ENCODE data around the gene CCDC12. TPM values are rescaled to one million over a fixed set of nuclear protein-coding genes. Genes with fewer than 3 reads are reported as not detected.
A peak's percentile ranks its signal among the peaks of the same experiment; 100 is the strongest.

The CCDC12 gene
- total RNA-seq, 1 donor from 2014 or later = 72.0 TPM

GRCh38 chr3:46957092-46957820 is 19.3 kb downstream of the CCDC12 start:
- DNase-seq (ENCODE audit: low spot score) = no peak

GRCh38 chr3:46955801-46956259 is 20.7 kb downstream of the CCDC12 start:
- DNase-seq (ENCODE audit: low spot score) = no peak

GRCh38 chr3:46955157-46955556 is 21.4 kb downstream of the CCDC12 start:
- DNase-seq (ENCODE audit: low spot score) = no peak

- DNase-seq (ENCODE audit: low spot score) = no peak
These were observed 22.4 kb downstream of the CCDC12 start for GRCh38 chr3:46954178-46954577.

- no peak for DNase-seq (ENCODE audit: low spot score)
These were observed 23.1 kb downstream of the CCDC12 start for GRCh38 chr3:46953234-46954010.

- DNase-seq (ENCODE audit: low spot score) = no peak
These were observed 23.7 kb downstream of the CCDC12 start for GRCh38 chr3:46952813-46953212.

- no peak for DNase-seq (ENCODE audit: low spot score)
These were observed 25.8 kb downstream of the CCDC12 start for GRCh38 chr3:46950650-46951241.

- DNase-seq (ENCODE audit: low spot score) = no peak
These were observed 26.4 kb downstream of the CCDC12 start for GRCh38 chr3:46950177-46950576.

GRCh38 chr3:46948830-46949671 is 27.5 kb downstream of the CCDC12 start:
- DNase-seq (ENCODE audit: low spot score) = no peak

GRCh38 chr3:46947981-46948791 is 28.4 kb downstream of the CCDC12 start:
- peak; percentile 85 for DNase-seq (ENCODE audit: low spot score)

- DNase-seq (ENCODE audit: low spot score) = no peak
These were observed 29.0 kb downstream of the CCDC12 start for GRCh38 chr3:46947546-46947901.

GRCh38 chr3:46946856-46947545 is 29.5 kb downstream of the CCDC12 start:
- peak; percentile 80 for DNase-seq (ENCODE audit: low spot score)

- peak; percentile 79 for DNase-seq (ENCODE audit: low spot score)
These were observed 30.1 kb downstream of the CCDC12 start for GRCh38 chr3:46946416-46946815.

GRCh38 chr3:46944191-46944590 is 32.4 kb downstream of the CCDC12 start:
- DNase-seq (ENCODE audit: low spot score) = no peak

- no peak for DNase-seq (ENCODE audit: low spot score)
These were observed 33.0 kb downstream of the CCDC12 start for GRCh38 chr3:46943237-46944187.

GRCh38 chr3:46942481-46943236 is 33.9 kb downstream of the CCDC12 start:
- DNase-seq (ENCODE audit: low spot score) = no peak

GRCh38 chr3:46942076-46942475 is 34.5 kb downstream of the CCDC12 start:
- DNase-seq (ENCODE audit: low spot score) = no peak

All from ureter (tissue), 1 donor.